Testis (tissue), 3 donors: ENCODE measurements around the gene SLC16A12. TPM values are rescaled to one million over a fixed set of nuclear protein-coding genes. Genes with fewer than 3 reads are reported as not detected.
A peak's percentile ranks its signal among the peaks of the same experiment; 100 is the strongest.

Experiments
- DNase-seq: peaks from one replicate; pipeline ENCODE4 v3.0.0-alpha.2; 2019
- H3K27ac ChIP-seq, 2 donors: fragments of 200-600 bp; sonication (generic); one replicate each; pipeline ENCODE4 v1.5.1; 2019
- H3K27me3 ChIP-seq: fragments of 200-600 bp; sonication (generic); one replicate; pipeline ENCODE4 v1.5.1; 2019
- H3K36me3 ChIP-seq: fragments of 200-600 bp; sonication (generic); one replicate; pipeline ENCODE4 v1.5.1; 2017; ENCODE audit warnings: low read depth; ENCODE audit errors: missing control alignments
- H3K4me1 ChIP-seq: fragments of 200-600 bp; sonication (generic); one replicate; pipeline ENCODE4 v1.5.1; 2019
- H3K4me3 ChIP-seq, 2 donors: fragments of 200-600 bp; sonication (generic); one replicate each; pipeline ENCODE4 v1.5.1; 2017 to 2019
- H3K9me3 ChIP-seq: fragments of 200-600 bp; sonication (generic); one replicate; pipeline ENCODE4 v1.5.1; 2017
- CTCF ChIP-seq, 3 experiments: fragments of 450-650 bp in 2 of 3; fragments of 200-600 bp in 1 of 3; sonication (generic) in 1 of 3; IDR thresholded peaks; one replicate each; pipeline ENCODE4 v1.5.1; 2016 to 2019; ENCODE audit warnings: antibody characterized with exemption in 3 of 3, mild to moderate bottlenecking in 2 of 3, moderate library complexity in 1 of 3
- POLR2A ChIP-seq: fragments of 450-650 bp; IDR thresholded peaks from one replicate; pipeline ENCODE4 v1.6.1; 2017; ENCODE audit warnings: antibody characterized with exemption, mild to moderate bottlenecking, moderate library complexity
- WGBS, 2 donors: methylation state at CpG; one replicate each; pipeline ENCODE4 v1.1.5; 2018; 5-methylcytosine and 5-hydroxymethylcytosine counted together
- intact Hi-C: fragments of 100-400 bp; cut with DNase I; formaldehyde crosslinking; loops from one replicate; pipeline ENCODE4 v1.15.1; 2023; ENCODE audit warnings: low total_unique reads
- polyA plus RNA-seq: library from polyadenylated mRNA; stranded (reverse); fragments of 350-450 nt; fragmentation: Illumina TruSeq; extraction: RNeasy Lipid Tissue Mini Kit (QIAGEN cat#74804); gene quantifications from one replicate; pipeline ENCODE4 v1.2.3, GENCODE V29; 2014; ENCODE audit warnings: low read depth, low replicate concordance; ENCODE audit not compliant: insufficient read depth
- total RNA-seq, 2 donors: library from RNA; depleted of rRNA; stranded (reverse); fragments of >200 nt; gene quantifications; one replicate each; pipeline ENCODE4 v1.2.3, GENCODE V29; 2016

Gene SLC16A12
- total and polyA plus RNA-seq, 3 donors from 2014 or later, result 1.9 to 6.0 (median 2.8) TPM

GRCh38 chr10:89427629-89428028 lies 107.8 kb downstream of the SLC16A12 start:
- Histone ChIP-seq H3K9me3 (no peaks in the 10 kb centered on the region), H3K4me1 (no peaks in the 10 kb centered on the region), H3K27ac (no peak overlapping the region), H3K4me3 (no peak overlapping the region), H3K36me3 (no peaks in the 10 kb centered on the region), H3K27me3 (no peaks in the 10 kb centered on the region)
- DNase-seq, result no peak
- TF ChIP-seq CTCF (IDR thresholded peaks at IDR 0.05) (no peak), POLR2A (no peak)
- intact Hi-C loops, result loop anchor here (10.0 kb wide), 1 partner anchor 127 kb away; no protein-coding TSS in a partner anchor
- WGBS, 2 donors, result 79 to 93% methylated on average over 4 of the region's 4 CpGs

DNA sequence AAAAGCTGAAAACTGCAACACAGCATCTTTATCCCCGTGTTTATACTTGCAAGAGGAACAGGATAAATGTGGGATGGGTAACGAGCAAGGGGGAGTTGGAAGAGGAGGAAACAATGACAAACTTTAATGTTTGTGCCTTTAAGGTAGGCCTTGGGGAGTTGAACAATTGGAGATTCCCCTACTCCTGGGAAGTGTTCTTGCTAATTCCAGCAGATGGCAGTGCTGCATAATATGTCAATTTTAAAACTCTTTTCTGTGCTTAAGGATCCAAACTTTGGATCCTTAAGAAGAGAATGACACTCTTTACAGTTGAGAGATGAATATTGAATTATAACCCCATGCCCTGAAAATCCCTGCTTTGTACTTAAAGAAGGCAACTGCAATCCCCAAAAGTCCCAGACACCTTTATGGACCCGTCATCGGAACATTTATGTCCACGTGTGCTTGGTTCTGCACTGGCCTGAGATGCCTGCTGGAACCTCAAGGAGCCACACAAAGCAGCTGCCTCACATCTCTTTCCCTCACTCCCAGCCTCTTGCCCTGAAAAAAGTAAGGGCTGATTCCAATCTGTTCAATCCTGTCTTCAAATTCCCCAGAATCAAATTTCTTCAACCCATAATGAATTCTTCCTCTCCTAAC lies 109.0 kb downstream of the SLC16A12 start:
- Histone ChIP-seq H3K27ac (no peak overlapping the region), H3K36me3 (no peaks in the 10 kb centered on the region), H3K9me3 (no peaks in the 10 kb centered on the region), H3K4me3 (no peak overlapping the region), H3K4me1 (no peaks in the 10 kb centered on the region), H3K27me3 (no peaks in the 10 kb centered on the region)
- DNase-seq, result no peak
- peak; percentile 63 to 75 (median 75) for TF ChIP-seq CTCF (IDR thresholded peaks at IDR 0.05)
- no peak for TF ChIP-seq POLR2A
- 58 to 63% methylated on average over 4 to 5 of the region's 5 CpGs for WGBS, 2 donors
- intact Hi-C loops, result loop anchor here (10.0 kb wide), 1 partner anchor 128 kb away; no protein-coding TSS in a partner anchor

- 79 to 91% methylated on average over 5 of the region's 5 CpGs for WGBS, 2 donors
- intact Hi-C loops, result loop anchor here (10.0 kb wide), 1 partner anchor 130 kb away; no protein-coding TSS in a partner anchor
- no peak overlapping the region for H3K27ac ChIP-seq
- no peak for DNase-seq
- no peaks in the 10 kb centered on the region for H3K36me3 ChIP-seq
- H3K4me3 ChIP-seq, result no peak overlapping the region
- no peak for TF ChIP-seq POLR2A
- no peak for TF ChIP-seq CTCF (IDR thresholded peaks at IDR 0.05)
- H3K9me3 ChIP-seq, result no peaks in the 10 kb centered on the region
- H3K27me3 ChIP-seq, result no peaks in the 10 kb centered on the region
- no peaks in the 10 kb centered on the region for H3K4me1 ChIP-seq
These were observed 110.4 kb downstream of the SLC16A12 start for GRCh38 chr10:89425000-89425399.

DNA sequence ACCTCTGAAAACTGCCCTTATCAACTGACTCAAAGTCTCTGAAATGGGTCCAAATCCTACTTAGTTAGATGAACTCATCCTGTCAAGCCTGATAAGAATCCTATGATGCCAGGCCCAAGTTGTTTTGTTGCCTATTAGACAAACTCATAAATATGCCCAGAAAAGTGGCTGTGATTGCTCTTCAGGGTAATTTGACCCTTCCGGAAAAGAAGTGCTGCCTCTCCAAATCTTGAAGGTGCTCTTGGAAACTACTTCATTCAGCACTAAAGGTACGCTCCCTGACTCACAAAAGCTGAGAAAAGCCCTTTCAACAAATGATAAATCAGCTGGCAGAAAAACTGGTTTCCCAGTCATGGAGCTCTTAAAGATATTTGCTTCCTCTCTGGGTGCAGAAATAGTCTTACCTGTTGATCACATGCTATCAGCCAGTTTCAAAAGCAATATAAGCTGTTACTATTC lies 114.3 kb downstream of the SLC16A12 start:
- no peak overlapping the region for H3K4me3 ChIP-seq
- H3K9me3 ChIP-seq, result no peaks in the 10 kb centered on the region
- DNase-seq, result no peak
- H3K4me1 ChIP-seq, result peaks cover 6% of the 10 kb centered on the region
- H3K27ac ChIP-seq, result no peak overlapping the region
- 97 to 98% methylated on average over 2 of the region's 2 CpGs for WGBS, 2 donors
- intact Hi-C loops, result loop anchor here (10.0 kb wide), 1 partner anchor 134 kb away; no protein-coding TSS in a partner anchor
- TF ChIP-seq CTCF (IDR thresholded peaks at IDR 0.05) (no peak), POLR2A (no peak)
- no peaks in the 10 kb centered on the region for H3K27me3 ChIP-seq
- H3K36me3 ChIP-seq, result no peaks in the 10 kb centered on the region

- intact Hi-C loops, result no loop called here
- H3K9me3 ChIP-seq, result no peaks in the 10 kb centered on the region
- H3K4me3 ChIP-seq, result no peak overlapping the region
- 57 to 64% methylated on average over 3 of the region's 3 CpGs for WGBS, 2 donors
- no peaks in the 10 kb centered on the region for H3K27me3 ChIP-seq
- TF ChIP-seq CTCF (IDR thresholded peaks at IDR 0.05) (peak in 1 of 3 experiments; percentile 46), POLR2A (no peak)
- H3K27ac ChIP-seq, result no peak overlapping the region
- DNase-seq, result no peak
- peaks cover 6% of the 10 kb centered on the region for H3K4me1 ChIP-seq
- no peaks in the 10 kb centered on the region for H3K36me3 ChIP-seq
These were observed 115.8 kb downstream of the SLC16A12 start for GRCh38 chr10:89419548-89419947.
